Fibroblast of lung (primary cell): Measurements from ENCODE around the gene STAM2.
"Not testable (repeated sequence)": the region's sequence is repeated elsewhere in the genome, so short reads cannot be mapped to it uniquely, and the experiment has no call there.

Experiments
- CTCF ChIP-seq, 2 donors: IDR thresholded peaks in 1 of 2; conservative IDR thresholded peaks in 1 of 2; 1 replicate in 1 of 2; 2 replicates in 1 of 2; pipeline ENCODE4 v1.5.1; 2011 to 2012; ENCODE audit warnings: low read length in 2 of 2, control low read depth in 1 of 2, inconsistent platforms in 1 of 2, low read depth in 1 of 2, mild to moderate bottlenecking in 1 of 2
- EZH2 ChIP-seq: IDR thresholded peaks from 2 replicates; pipeline ENCODE4 v1.5.1; 2012; ENCODE audit warnings: low read length, control low read depth, mild to moderate bottlenecking; ENCODE audit errors: missing control alignments

GRCh38 chr2:152163669-152164068 is 11.9 kb downstream of the STAM2 start:
- not testable (repeated sequence) for TF ChIP-seq CTCF (conservative IDR thresholded peaks at IDR 0.05 in 1 of 2, IDR thresholded peaks at IDR 0.05 in 1 of 2; ENCODE audit: low read depth in 1 of 2, low read length in 2 of 2); EZH2
